ENCODE results near the gene OLFM3. TPM values are rescaled to one million over a fixed set of nuclear protein-coding genes. Genes with fewer than 3 reads are reported as not detected.

The OLFM3 gene
- total and polyA plus RNA-seq, 2 donors (not counting 3 experiments of a cell fraction or from before 2014, with no cell fraction given): not detected

DNA sequence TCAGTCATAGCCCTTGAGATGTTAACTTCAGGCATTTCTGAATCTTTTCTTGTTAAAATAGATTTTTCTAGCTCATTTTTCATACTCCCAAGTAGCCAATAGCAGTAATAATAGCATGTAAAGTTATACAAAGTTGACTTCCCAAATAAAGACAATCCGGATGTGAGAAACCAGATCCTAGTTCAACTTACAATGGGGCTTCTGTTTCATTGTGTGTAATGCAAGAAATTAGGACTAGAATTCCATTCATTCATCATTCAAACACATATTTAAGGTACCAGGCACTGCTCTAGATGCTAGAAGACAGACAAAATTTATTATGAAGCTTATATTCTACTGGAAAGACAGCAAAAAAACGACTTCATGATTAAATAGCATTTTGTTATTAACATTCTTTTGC lies 240.3 kb downstream of the OLFM3 start:
- H3K4me1 ChIP-seq (ENCODE audit: control insufficient read depth, extremely low read depth, insufficient read depth, low read length): no peaks in the 10 kb centered on the region
- H4K20me1 ChIP-seq (replicated peaks; ENCODE audit: control insufficient read depth, extremely low read depth, insufficient read depth, low read length): no peaks in the 10 kb centered on the region
- no peaks in the 10 kb centered on the region for H3K79me2 ChIP-seq (ENCODE audit: control insufficient read depth, insufficient read depth, low read length)
- intact Hi-C loops (cut with micrococcal nuclease): no loop called here
- no peak overlapping the region for H3K27ac ChIP-seq (ENCODE audit: insufficient read depth, low read depth, low read length)
- H3K27me3 ChIP-seq (ENCODE audit: control insufficient read depth in 2 of 2, insufficient read depth in 2 of 2, low read length in 2 of 2): no peaks in the 10 kb centered on the region
- POLR2A ChIA-PET: no interaction called here
- CTCF ChIA-PET: no interaction called here
- dilution Hi-C loops (cut with MboI; ENCODE audit: extremely low pct_ligation_motif_present, low sequenced_read_pairs): no loop called here
- H3K9ac ChIP-seq (replicated peaks; ENCODE audit: extremely low read depth, insufficient read depth, low read length): no peak overlapping the region
- FAIRE-seq (no peak), DNase-seq (ENCODE audit: low read depth, low spot score) (no peak)
- H3K9me3 ChIP-seq (replicated peaks; ENCODE audit: control insufficient read depth, insufficient read depth, low read length): no peaks in the 10 kb centered on the region
- H3K4me3 ChIP-seq (replicated peaks in 1 of 3; ENCODE audit: insufficient read depth in 1 of 3, low read depth in 1 of 3, low read length in 3 of 3): no peak overlapping the region
- BruUV-seq (replicated peaks): no TSS peak
- H2AFZ ChIP-seq (ENCODE audit: low read depth, low read length): no peak overlapping the region
- no peaks in the 10 kb centered on the region for H3K36me3 ChIP-seq (ENCODE audit: control insufficient read depth in 2 of 2, extremely low read depth in 1 of 2, insufficient read depth in 2 of 2, low read length in 2 of 2)
- TF ChIP-seq GATA2 (IDR thresholded peaks at IDR 0.05; ENCODE audit: insufficient read depth, insufficient read length, low read depth, low read length): no peak
- H3K9me1 ChIP-seq (replicated peaks; ENCODE audit: control insufficient read depth, extremely low read depth, insufficient read depth, low read length): no peaks in the 10 kb centered on the region
- H3K4me2 ChIP-seq (ENCODE audit: insufficient read depth, low read length): no peak overlapping the region

Small RNA genes lying within 50 kb of the gene (small RNA-seq; reads per million reads assigned to genes)
- not detected for gene RNU6-352P (ENCODE audit: insufficient read depth, insufficient read length, low read depth, low replicate concordance)

Data from endothelial cell of umbilical vein (primary cell).